Measurements from ENCODE around the gene PDE9A.
"Not testable (repeated sequence)": the region's sequence is repeated elsewhere in the genome, so short reads cannot be mapped to it uniquely, and the experiment has no call there.

The PDE9A gene

GRCh38 chr21:42691901-42692559, 38.6 kb downstream of the PDE9A start:
- no peak for DNase-seq

GRCh38 chr21:42692688-42693087, 39.3 kb downstream of the PDE9A start:
- no peak for DNase-seq

- DNase-seq, result no peak
These were observed 41.6 kb downstream of the PDE9A start for GRCh38 chr21:42694751-42695696.

GRCh38 chr21:42695697-42696380, 42.4 kb downstream of the PDE9A start:
- DNase-seq, result no peak

- no peak for DNase-seq
These were observed 43.1 kb downstream of the PDE9A start for GRCh38 chr21:42696501-42697040.

GRCh38 chr21:42698733-42699132, 45.3 kb downstream of the PDE9A start:
- DNase-seq, result no peak

- DNase-seq, result no peak
These were observed 45.8 kb downstream of the PDE9A start for GRCh38 chr21:42699196-42699595.

- no peak for DNase-seq
These were observed 48.5 kb downstream of the PDE9A start for GRCh38 chr21:42701706-42702456.

GRCh38 chr21:42702720-42703119, 49.3 kb downstream of the PDE9A start:
- DNase-seq, result no peak

- DNase-seq, result no peak
These were observed 49.9 kb downstream of the PDE9A start for GRCh38 chr21:42703136-42703908.

- no peak for DNase-seq
These were observed 50.5 kb downstream of the PDE9A start for GRCh38 chr21:42703965-42704364.

- DNase-seq, result no peak
These were observed 51.4 kb downstream of the PDE9A start for GRCh38 chr21:42704861-42705260.

GRCh38 chr21:42705346-42705745, 51.9 kb downstream of the PDE9A start:
- no peak for DNase-seq

GRCh38 chr21:42705746-42706374, 52.4 kb downstream of the PDE9A start:
- no peak for DNase-seq

GRCh38 chr21:42706765-42707164, 53.3 kb downstream of the PDE9A start:
- DNase-seq, result no peak

- no peak for DNase-seq
These were observed 53.9 kb downstream of the PDE9A start for GRCh38 chr21:42707207-42707830.

- DNase-seq, result no peak
These were observed 54.7 kb downstream of the PDE9A start for GRCh38 chr21:42708107-42708506.

- not testable (repeated sequence) for DNase-seq
These were observed 55.5 kb downstream of the PDE9A start for GRCh38 chr21:42708916-42709315.

- no peak for DNase-seq
These were observed 58.2 kb downstream of the PDE9A start for GRCh38 chr21:42711667-42712066.

- not testable (repeated sequence) for DNase-seq
These were observed 62.0 kb downstream of the PDE9A start for GRCh38 chr21:42715427-42715826.

- DNase-seq, result no peak
These were observed 62.7 kb downstream of the PDE9A start for GRCh38 chr21:42716074-42716473.
